Astrocyte (in vitro differentiated cells and primary cell): ENCODE data around the gene PCDHGA5.

Experiments used
- EZH2 ChIP-seq: IDR thresholded peaks from 2 replicates; pipeline ENCODE4 v1.6.1; 2012; ENCODE audit warnings: mild to moderate bottlenecking, low read length, inconsistent platforms; ENCODE audit not compliant: insufficient read depth
- TF ChIP-seq, protein P1 (sequence below): IDR thresholded peaks from 2 replicates; pipeline ENCODE4 v1.5.1; 2011; ENCODE audit warnings: low read depth, mild to moderate bottlenecking, inconsistent platforms, low read length, moderate library complexity; ENCODE audit not compliant: insufficient read depth

DNA sequence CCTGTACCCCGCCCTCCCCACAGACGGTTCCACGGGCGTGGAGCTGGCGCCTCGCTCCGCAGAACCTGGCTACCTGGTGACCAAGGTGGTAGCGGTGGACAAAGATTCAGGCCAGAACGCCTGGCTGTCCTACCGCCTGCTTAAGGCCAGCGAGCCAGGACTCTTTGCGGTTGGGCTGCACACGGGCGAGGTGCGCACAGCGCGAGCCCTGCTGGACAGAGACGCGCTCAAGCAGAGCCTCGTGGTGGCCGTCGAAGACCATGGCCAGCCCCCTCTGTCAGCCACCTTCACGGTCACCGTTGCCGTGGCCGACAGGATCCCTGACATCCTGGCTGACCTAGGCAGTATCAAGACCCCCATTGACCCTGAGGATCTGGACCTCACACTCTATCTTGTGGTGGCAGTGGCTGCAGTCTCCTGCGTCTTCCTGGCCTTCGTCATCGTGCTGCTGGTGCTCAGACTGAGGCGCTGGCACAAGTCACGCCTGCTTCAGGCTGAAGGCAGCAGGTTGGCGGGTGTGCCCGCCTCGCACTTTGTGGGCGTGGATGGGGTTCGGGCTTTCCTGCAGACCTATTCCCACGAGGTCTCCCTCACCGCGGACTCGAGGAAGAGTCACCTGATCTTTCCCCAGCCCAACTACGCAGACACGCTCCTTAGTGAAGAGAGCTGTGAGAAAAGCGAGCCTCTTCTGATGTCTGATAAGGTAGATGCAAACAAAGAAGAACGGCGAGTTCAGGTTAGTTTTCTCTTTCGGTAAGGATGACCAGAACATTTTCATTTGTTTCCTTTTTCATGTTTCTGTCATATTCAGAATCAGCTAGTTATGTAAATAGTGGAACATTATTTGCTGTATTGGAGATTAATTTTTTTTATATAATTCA, 2.3 kb downstream of the PCDHGA5 start:
- TF ChIP-seq, protein P1, sequence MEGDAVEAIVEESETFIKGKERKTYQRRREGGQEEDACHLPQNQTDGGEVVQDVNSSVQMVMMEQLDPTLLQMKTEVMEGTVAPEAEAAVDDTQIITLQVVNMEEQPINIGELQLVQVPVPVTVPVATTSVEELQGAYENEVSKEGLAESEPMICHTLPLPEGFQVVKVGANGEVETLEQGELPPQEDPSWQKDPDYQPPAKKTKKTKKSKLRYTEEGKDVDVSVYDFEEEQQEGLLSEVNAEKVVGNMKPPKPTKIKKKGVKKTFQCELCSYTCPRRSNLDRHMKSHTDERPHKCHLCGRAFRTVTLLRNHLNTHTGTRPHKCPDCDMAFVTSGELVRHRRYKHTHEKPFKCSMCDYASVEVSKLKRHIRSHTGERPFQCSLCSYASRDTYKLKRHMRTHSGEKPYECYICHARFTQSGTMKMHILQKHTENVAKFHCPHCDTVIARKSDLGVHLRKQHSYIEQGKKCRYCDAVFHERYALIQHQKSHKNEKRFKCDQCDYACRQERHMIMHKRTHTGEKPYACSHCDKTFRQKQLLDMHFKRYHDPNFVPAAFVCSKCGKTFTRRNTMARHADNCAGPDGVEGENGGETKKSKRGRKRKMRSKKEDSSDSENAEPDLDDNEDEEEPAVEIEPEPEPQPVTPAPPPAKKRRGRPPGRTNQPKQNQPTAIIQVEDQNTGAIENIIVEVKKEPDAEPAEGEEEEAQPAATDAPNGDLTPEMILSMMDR: no peak
- TF ChIP-seq EZH2: no peak
